ENCODE data around the gene RELT.

RELT gene

GRCh38 chr11:73365352-73366264, 10.6 kb upstream of the RELT start:
- H3K4me1 ChIP-seq (ENCODE audit: control insufficient read depth in 1 of 2, insufficient read depth in 2 of 2, low read length in 2 of 2), result no peaks in the 10 kb centered on the region
- H3K4me3 ChIP-seq (ENCODE audit: low read depth in 1 of 2, low read length in 2 of 2), result no peak overlapping the region
- H3K27me3 ChIP-seq (ENCODE audit: low read depth, low read length), result no peaks in the 10 kb centered on the region
- H3K36me3 ChIP-seq (ENCODE audit: control insufficient read depth in 1 of 2, insufficient read depth in 2 of 2, low read length in 2 of 2), result peaks cover 20 to 73% of the 10 kb centered on the region in 2 donors
- H3K9me3 ChIP-seq (ENCODE audit: control insufficient read depth in 1 of 2, low read length in 2 of 2), result no peaks in the 10 kb centered on the region
- H3K27ac ChIP-seq (ENCODE audit: low read length), result no peak overlapping the region

GRCh38 chr11:73366265-73366610, 10.0 kb upstream of the RELT start:
- no peaks in the 10 kb centered on the region for H3K27me3 ChIP-seq (ENCODE audit: low read depth, low read length)
- H3K4me3 ChIP-seq (ENCODE audit: low read depth in 1 of 2, low read length in 2 of 2), result no peak overlapping the region
- no peaks in the 10 kb centered on the region for H3K4me1 ChIP-seq (ENCODE audit: control insufficient read depth in 1 of 2, insufficient read depth in 2 of 2, low read length in 2 of 2)
- H3K9me3 ChIP-seq (ENCODE audit: control insufficient read depth in 1 of 2, low read length in 2 of 2), result no peaks in the 10 kb centered on the region
- no peak overlapping the region for H3K27ac ChIP-seq (ENCODE audit: low read length)
- peaks cover 20 to 67% of the 10 kb centered on the region in 2 donors for H3K36me3 ChIP-seq (ENCODE audit: control insufficient read depth in 1 of 2, insufficient read depth in 2 of 2, low read length in 2 of 2)

- Histone ChIP-seq H3K27ac (ENCODE audit: low read length) (no peak overlapping the region), H3K9me3 (ENCODE audit: control insufficient read depth in 1 of 2, low read length in 2 of 2) (no peaks in the 10 kb centered on the region), H3K27me3 (ENCODE audit: low read depth, low read length) (no peaks in the 10 kb centered on the region), H3K36me3 (ENCODE audit: control insufficient read depth in 1 of 2, insufficient read depth in 2 of 2, low read length in 2 of 2) (peaks cover 20 to 59% of the 10 kb centered on the region in 2 donors), H3K4me1 (ENCODE audit: control insufficient read depth in 1 of 2, insufficient read depth in 2 of 2, low read length in 2 of 2) (no peaks in the 10 kb centered on the region), H3K4me3 (ENCODE audit: low read depth in 1 of 2, low read length in 2 of 2) (no peak overlapping the region)
These were observed 9.2 kb upstream of the RELT start for GRCh38 chr11:73366953-73367352.

GRCh38 chr11:73367482-73368024, 8.6 kb upstream of the RELT start:
- Histone ChIP-seq H3K27me3 (ENCODE audit: low read depth, low read length) (no peaks in the 10 kb centered on the region), H3K36me3 (ENCODE audit: control insufficient read depth in 1 of 2, insufficient read depth in 2 of 2, low read length in 2 of 2) (peaks cover 18 to 53% of the 10 kb centered on the region in 2 donors), H3K4me1 (ENCODE audit: control insufficient read depth in 1 of 2, insufficient read depth in 2 of 2, low read length in 2 of 2) (no peaks in the 10 kb centered on the region), H3K27ac (ENCODE audit: low read length) (no peak overlapping the region), H3K9me3 (ENCODE audit: control insufficient read depth in 1 of 2, low read length in 2 of 2) (no peaks in the 10 kb centered on the region), H3K4me3 (ENCODE audit: low read depth in 1 of 2, low read length in 2 of 2) (no peak overlapping the region)

- Histone ChIP-seq H3K4me1 (ENCODE audit: control insufficient read depth in 1 of 2, insufficient read depth in 2 of 2, low read length in 2 of 2) (peaks cover 0 to 3% of the 10 kb centered on the region in 2 donors), H3K27ac (ENCODE audit: low read length) (no peak overlapping the region), H3K9me3 (ENCODE audit: control insufficient read depth in 1 of 2, low read length in 2 of 2) (no peaks in the 10 kb centered on the region), H3K27me3 (ENCODE audit: low read depth, low read length) (no peaks in the 10 kb centered on the region), H3K4me3 (ENCODE audit: low read depth in 1 of 2, low read length in 2 of 2) (no peak overlapping the region), H3K36me3 (ENCODE audit: control insufficient read depth in 1 of 2, insufficient read depth in 2 of 2, low read length in 2 of 2) (peaks cover 0 to 11% of the 10 kb centered on the region in 2 donors)
These were observed 3.7 kb upstream of the RELT start for GRCh38 chr11:73372375-73372993.

GRCh38 chr11:73374151-73374550, 2.0 kb upstream of the RELT start:
- Histone ChIP-seq H3K27ac (ENCODE audit: low read length) (no peak overlapping the region), H3K27me3 (ENCODE audit: low read depth, low read length) (no peaks in the 10 kb centered on the region), H3K36me3 (ENCODE audit: control insufficient read depth in 1 of 2, insufficient read depth in 2 of 2, low read length in 2 of 2) (no peaks in the 10 kb centered on the region), H3K4me3 (ENCODE audit: low read depth in 1 of 2, low read length in 2 of 2) (no peak overlapping the region), H3K9me3 (ENCODE audit: control insufficient read depth in 1 of 2, low read length in 2 of 2) (no peaks in the 10 kb centered on the region), H3K4me1 (ENCODE audit: control insufficient read depth in 1 of 2, insufficient read depth in 2 of 2, low read length in 2 of 2) (peaks cover 3 to 4% of the 10 kb centered on the region in 2 donors)

- H3K4me1 ChIP-seq (ENCODE audit: control insufficient read depth in 1 of 2, insufficient read depth in 2 of 2, low read length in 2 of 2), result peaks cover 3 to 4% of the 10 kb centered on the region in 2 donors
- H3K4me3 ChIP-seq (ENCODE audit: low read depth in 1 of 2, low read length in 2 of 2), result peak overlapping the region in 1 of 2 donors; percentile 70
- H3K36me3 ChIP-seq (ENCODE audit: control insufficient read depth in 1 of 2, insufficient read depth in 2 of 2, low read length in 2 of 2), result no peaks in the 10 kb centered on the region
- no peaks in the 10 kb centered on the region for H3K9me3 ChIP-seq (ENCODE audit: control insufficient read depth in 1 of 2, low read length in 2 of 2)
- H3K27ac ChIP-seq (ENCODE audit: low read length), result no peak overlapping the region
- H3K27me3 ChIP-seq (ENCODE audit: low read depth, low read length), result no peaks in the 10 kb centered on the region
These were observed 404 bp upstream of the RELT start for GRCh38 chr11:73375830-73376159.

- H3K9me3 ChIP-seq (ENCODE audit: control insufficient read depth in 1 of 2, low read length in 2 of 2), result no peaks in the 10 kb centered on the region
- H3K4me3 ChIP-seq (ENCODE audit: low read depth in 1 of 2, low read length in 2 of 2), result peak overlapping the region; percentile 46 to 70
- H3K27ac ChIP-seq (ENCODE audit: low read length), result no peak overlapping the region
- H3K4me1 ChIP-seq (ENCODE audit: control insufficient read depth in 1 of 2, insufficient read depth in 2 of 2, low read length in 2 of 2), result peaks cover 3 to 4% of the 10 kb centered on the region in 2 donors
- H3K36me3 ChIP-seq (ENCODE audit: control insufficient read depth in 1 of 2, insufficient read depth in 2 of 2, low read length in 2 of 2), result no peaks in the 10 kb centered on the region
- no peaks in the 10 kb centered on the region for H3K27me3 ChIP-seq (ENCODE audit: low read depth, low read length)
These were observed 817 bp downstream of the RELT start for GRCh38 chr11:73376803-73377629.

GRCh38 chr11:73379189-73379880, 3.1 kb downstream of the RELT start:
- Histone ChIP-seq H3K27me3 (ENCODE audit: low read depth, low read length) (no peaks in the 10 kb centered on the region), H3K9me3 (ENCODE audit: control insufficient read depth in 1 of 2, low read length in 2 of 2) (no peaks in the 10 kb centered on the region), H3K27ac (ENCODE audit: low read length) (no peak overlapping the region), H3K4me3 (ENCODE audit: low read depth in 1 of 2, low read length in 2 of 2) (no peak overlapping the region), H3K36me3 (ENCODE audit: control insufficient read depth in 1 of 2, insufficient read depth in 2 of 2, low read length in 2 of 2) (no peaks in the 10 kb centered on the region), H3K4me1 (ENCODE audit: control insufficient read depth in 1 of 2, insufficient read depth in 2 of 2, low read length in 2 of 2) (peaks cover 3 to 20% of the 10 kb centered on the region in 2 donors)

GRCh38 chr11:73380331-73380730, 4.1 kb downstream of the RELT start:
- Histone ChIP-seq H3K4me1 (ENCODE audit: control insufficient read depth in 1 of 2, insufficient read depth in 2 of 2, low read length in 2 of 2) (peaks cover 3 to 21% of the 10 kb centered on the region in 2 donors), H3K27ac (ENCODE audit: low read length) (peak overlapping the region; percentile 16), H3K9me3 (ENCODE audit: control insufficient read depth in 1 of 2, low read length in 2 of 2) (no peaks in the 10 kb centered on the region), H3K36me3 (ENCODE audit: control insufficient read depth in 1 of 2, insufficient read depth in 2 of 2, low read length in 2 of 2) (no peaks in the 10 kb centered on the region), H3K27me3 (ENCODE audit: low read depth, low read length) (no peaks in the 10 kb centered on the region), H3K4me3 (ENCODE audit: low read depth in 1 of 2, low read length in 2 of 2) (no peak overlapping the region)
